RWPE1 (cell line): ENCODE results near the gene ZNF487.
"Not testable (repeated sequence)": the region's sequence is repeated elsewhere in the genome, so short reads cannot be mapped to it uniquely, and the experiment has no call there.

Source experiments
- CTCF ChIA-PET: fragments of 350-600 bp; sonication (Branson Sonifier 250); formaldehyde crosslinking; extraction: SDS; loops from one replicate; lab custom pipeline; 2021; lab: Yijun Ruan, JAX
- POLR2A ChIA-PET: fragments of 400-600 bp; formaldehyde crosslinking; extraction: SDS; loops from one replicate; lab custom pipeline; 2020; ENCODE audit warnings: antibody characterized with exemption; ENCODE audit not compliant: low non-redundant PET; lab: Yijun Ruan, JAX
- DNase-seq: peaks from one replicate; pipeline ENCODE4 v3.0.0; 2012; ENCODE audit warnings: low spot score
- H3K27ac ChIP-seq: fragments of 450-650 bp; 2 replicates; pipeline ENCODE4 v1.5.1; 2017
- TF ChIP-seq, protein P1 (sequence below): fragments of 450-650 bp; conservative IDR thresholded peaks from 2 replicates; pipeline ENCODE4 v1.5.1; 2017; ENCODE audit warnings: low read depth, mild to moderate bottlenecking

The ZNF487 gene

DNA sequence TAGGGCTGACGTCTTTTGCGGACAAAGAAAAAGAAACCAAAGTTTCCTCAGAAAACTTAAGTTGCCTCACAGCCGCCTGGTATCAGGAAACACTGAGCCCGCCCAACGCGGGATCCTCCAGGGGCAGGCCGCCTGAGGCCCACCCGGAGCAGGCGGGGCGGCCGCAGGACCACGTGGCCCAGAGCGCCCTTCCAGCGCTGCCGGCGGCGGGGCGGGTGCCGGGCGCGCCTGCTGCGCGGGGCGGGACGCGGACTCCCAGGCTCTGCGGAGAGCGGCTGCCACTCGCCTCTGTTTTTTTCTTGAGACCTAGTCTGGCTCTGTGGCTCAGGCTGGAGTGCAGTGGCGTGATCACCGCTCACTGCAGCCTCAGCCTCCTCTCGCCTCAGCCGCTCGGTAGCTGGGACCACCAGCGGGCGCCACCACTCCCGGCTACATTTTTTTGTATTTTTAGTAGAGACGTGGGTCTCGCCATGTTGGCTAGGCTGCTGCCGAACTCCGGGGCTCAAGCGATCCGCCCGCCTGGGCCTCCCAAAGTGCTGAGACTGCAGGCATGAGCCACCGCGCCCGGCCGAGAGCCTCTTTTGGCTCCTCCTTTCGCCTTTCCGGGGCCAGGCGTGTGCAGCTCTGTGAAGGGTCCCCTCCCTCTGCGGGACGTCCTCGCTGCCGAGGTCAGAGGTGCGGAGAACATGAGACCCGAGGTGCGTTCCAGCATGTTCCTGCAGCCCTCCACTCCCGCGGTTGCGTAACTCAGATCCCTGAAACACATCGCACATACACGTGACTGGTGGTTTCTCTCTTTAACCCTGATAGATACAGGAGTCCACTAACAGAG lies 16.3 kb upstream of the ZNF487 start:
- peak overlapping the region; percentile 99 for H3K27ac ChIP-seq
- TF ChIP-seq, protein P1, sequence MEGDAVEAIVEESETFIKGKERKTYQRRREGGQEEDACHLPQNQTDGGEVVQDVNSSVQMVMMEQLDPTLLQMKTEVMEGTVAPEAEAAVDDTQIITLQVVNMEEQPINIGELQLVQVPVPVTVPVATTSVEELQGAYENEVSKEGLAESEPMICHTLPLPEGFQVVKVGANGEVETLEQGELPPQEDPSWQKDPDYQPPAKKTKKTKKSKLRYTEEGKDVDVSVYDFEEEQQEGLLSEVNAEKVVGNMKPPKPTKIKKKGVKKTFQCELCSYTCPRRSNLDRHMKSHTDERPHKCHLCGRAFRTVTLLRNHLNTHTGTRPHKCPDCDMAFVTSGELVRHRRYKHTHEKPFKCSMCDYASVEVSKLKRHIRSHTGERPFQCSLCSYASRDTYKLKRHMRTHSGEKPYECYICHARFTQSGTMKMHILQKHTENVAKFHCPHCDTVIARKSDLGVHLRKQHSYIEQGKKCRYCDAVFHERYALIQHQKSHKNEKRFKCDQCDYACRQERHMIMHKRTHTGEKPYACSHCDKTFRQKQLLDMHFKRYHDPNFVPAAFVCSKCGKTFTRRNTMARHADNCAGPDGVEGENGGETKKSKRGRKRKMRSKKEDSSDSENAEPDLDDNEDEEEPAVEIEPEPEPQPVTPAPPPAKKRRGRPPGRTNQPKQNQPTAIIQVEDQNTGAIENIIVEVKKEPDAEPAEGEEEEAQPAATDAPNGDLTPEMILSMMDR = no peak
- CTCF ChIA-PET = no interaction called here
- DNase-seq = peak; percentile 48
- POLR2A ChIA-PET = interaction anchor here (0.6 to 1.0 kb wide), 3 partner anchors 9 to 16 kb away, joined by 3 to 4 read pairs (median 4); partner anchors contain the start of gene ZNF487

DNA sequence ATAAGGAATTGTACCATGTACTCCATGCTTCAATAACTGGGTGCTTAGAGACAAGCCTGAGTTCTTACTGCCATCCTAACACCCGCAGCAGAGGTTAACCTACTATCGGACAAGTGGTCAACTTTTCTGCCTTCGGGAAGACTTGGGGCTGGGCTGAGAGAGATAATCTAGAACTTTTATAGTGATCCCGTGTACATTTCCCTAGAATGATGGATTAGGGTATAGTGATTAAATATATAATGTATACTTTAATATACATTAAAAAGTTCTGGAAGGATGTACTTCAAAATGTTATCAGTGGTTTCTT lies 15.8 kb upstream of the ZNF487 start:
- H3K27ac ChIP-seq = peak overlapping the region; percentile 99
- ChIA-PET POLR2A (no interaction called here), CTCF (interaction anchor here (0.7 kb wide), 1 partner anchor 27 kb away, joined by 3 read pairs; no protein-coding TSS in a partner anchor)
- DNase-seq = no peak
- TF ChIP-seq, protein P1 = no peak

DNA sequence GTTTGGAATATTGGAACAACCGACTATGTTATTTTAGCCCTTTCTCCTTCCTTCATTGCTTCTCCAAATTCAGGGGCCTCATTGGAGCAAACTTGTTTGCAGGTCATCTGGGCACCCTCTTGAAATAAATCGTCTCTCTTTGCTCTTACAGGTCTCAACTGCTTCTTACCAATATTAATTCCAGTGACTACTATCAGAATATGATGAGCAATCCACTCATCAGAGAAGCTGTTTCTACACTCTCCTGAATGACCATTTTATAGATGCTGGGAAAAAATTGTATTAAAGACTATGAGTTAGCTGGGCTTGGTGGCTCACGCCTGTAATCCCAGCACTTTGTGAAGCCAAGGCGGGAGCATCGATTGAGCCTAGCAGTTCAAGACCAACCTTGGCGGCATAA lies 15.4 kb upstream of the ZNF487 start:
- POLR2A ChIA-PET = no interaction called here
- DNase-seq = no peak
- CTCF ChIA-PET = interaction anchor here (0.7 kb wide), 1 partner anchor 26 kb away, joined by 3 read pairs; no protein-coding TSS in a partner anchor
- peak overlapping the region; percentile 99 for H3K27ac ChIP-seq
- TF ChIP-seq, protein P1 = no peak

GRCh38 chr10:43421944-43422343 lies 15.0 kb upstream of the ZNF487 start:
- DNase-seq, POLR2A ChIA-PET: not testable (repeated sequence)
- H3K27ac ChIP-seq = peak overlapping the region; percentile 99
- CTCF ChIA-PET = interaction anchor here (0.7 kb wide), 1 partner anchor 26 kb away, joined by 3 read pairs; no protein-coding TSS in a partner anchor

DNA sequence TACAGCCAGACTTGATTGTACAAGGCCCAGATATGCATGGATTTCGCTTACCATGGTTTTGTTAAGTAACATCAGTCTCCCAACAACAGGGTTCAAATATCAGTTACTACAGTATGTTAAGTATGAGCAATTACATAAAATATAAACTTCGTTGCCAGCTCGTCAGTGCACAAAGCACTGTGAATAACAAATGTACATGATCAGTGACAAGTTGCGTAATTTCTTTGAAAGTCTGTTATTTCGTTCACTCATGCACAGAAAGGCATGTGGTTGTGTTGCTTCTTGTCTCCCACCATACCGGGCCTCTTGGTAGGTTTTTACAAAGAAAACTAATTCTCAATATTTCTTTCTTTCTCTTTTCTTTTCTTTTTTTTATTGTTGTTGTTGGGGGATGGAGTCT lies 12.5 kb upstream of the ZNF487 start:
- ChIA-PET CTCF (no interaction called here), POLR2A (no interaction called here)

GRCh38 chr10:43426476-43426875 lies 10.4 kb upstream of the ZNF487 start:
- CTCF ChIA-PET, H3K27ac ChIP-seq, DNase-seq: not testable (repeated sequence)
- POLR2A ChIA-PET = interaction anchor here (0.6 kb wide), 1 partner anchor 8 kb away, joined by 3 read pairs; no protein-coding TSS in a partner anchor

More for the DNA sequence above, 12.5 kb upstream of the ZNF487 start:
- TF ChIP-seq, protein P1 = no peak
- DNase-seq = no peak
- H3K27ac ChIP-seq = no peak overlapping the region

- POLR2A ChIA-PET = no interaction called here
- no peak for DNase-seq
- H3K27ac ChIP-seq = no peak overlapping the region
- CTCF ChIA-PET = no interaction called here
- TF ChIP-seq, protein P1 = no peak
Measured at GRCh38 chr10:43427166-43427825, 9.6 kb upstream of the ZNF487 start.
